NCI-H82 (cell line): ENCODE data around the gene LGALS13.
A peak's percentile ranks its signal among the peaks of the same experiment; 100 is the strongest.

Source experiments
- DNase-seq: peaks from one replicate; lab custom pipeline; 2025; lab: John Stamatoyannopoulos, UW

Gene LGALS13

GRCh38 chr19:39617745-39618144 lies 15.4 kb downstream of the LGALS13 start:
- no peak for DNase-seq

GRCh38 chr19:39623946-39624345 lies 21.6 kb downstream of the LGALS13 start:
- no peak for DNase-seq

- DNase-seq: peak; percentile 7
These were observed 25.3 kb downstream of the LGALS13 start for GRCh38 chr19:39627631-39628030.

GRCh38 chr19:39631178-39631577 lies 28.9 kb downstream of the LGALS13 start:
- DNase-seq: no peak

GRCh38 chr19:39631626-39632025 lies 29.3 kb downstream of the LGALS13 start:
- DNase-seq: no peak

- DNase-seq: no peak
These were observed 35.6 kb downstream of the LGALS13 start for GRCh38 chr19:39637891-39638290.

- no peak for DNase-seq
These were observed 39.4 kb downstream of the LGALS13 start for GRCh38 chr19:39641773-39642172.

GRCh38 chr19:39643591-39643990 lies 41.3 kb downstream of the LGALS13 start:
- DNase-seq: no peak

GRCh38 chr19:39645800-39646411 lies 43.6 kb downstream of the LGALS13 start:
- DNase-seq: no peak

GRCh38 chr19:39647918-39648317 lies 45.6 kb downstream of the LGALS13 start:
- no peak for DNase-seq

- DNase-seq: no peak
These were observed 53.3 kb downstream of the LGALS13 start, which contains the start of gene LGALS16 for GRCh38 chr19:39655613-39656012. Gene LGALS16, plus strand, starts transcription at chr19:39655913. Its CDS starts 49 bp downstream, at chr19:39655962.
